GM21529 (cell line): Measurements from ENCODE around the gene AOPEP.
"Not testable (repeated sequence)": the region's sequence is repeated elsewhere in the genome, so short reads cannot be mapped to it uniquely, and the experiment has no call there.

ENCODE experiments used
- ATAC-seq: cut with Tn5 transposase; IDR thresholded peaks from one replicate; pipeline ENCODE4 v1.9.1; 2021; ENCODE audit not compliant: unreplicated experiment

AOPEP gene

GRCh38 chr9:95008151-95008771 is 281.8 kb downstream of the AOPEP start:
- ATAC-seq: no peak

DNA sequence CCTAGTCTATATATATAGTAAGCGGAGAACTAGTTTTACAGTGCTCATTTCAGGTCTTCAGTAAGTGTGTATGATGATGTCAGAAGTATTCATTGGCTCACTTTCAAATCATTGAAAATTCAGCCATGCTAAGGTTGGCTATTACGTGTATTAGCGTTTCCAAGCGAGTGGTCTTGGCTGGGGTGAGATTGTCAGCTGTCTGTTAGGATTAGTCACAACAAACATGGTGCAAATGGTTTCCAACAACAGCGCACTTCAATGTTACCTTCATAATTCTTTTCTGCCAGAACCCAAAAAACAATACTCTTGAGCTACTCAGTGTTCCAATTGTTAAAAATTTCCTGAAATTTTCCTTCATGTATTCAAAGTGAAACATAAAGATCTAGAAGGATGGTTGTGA is 283.0 kb downstream of the AOPEP start:
- ATAC-seq: no peak

DNA sequence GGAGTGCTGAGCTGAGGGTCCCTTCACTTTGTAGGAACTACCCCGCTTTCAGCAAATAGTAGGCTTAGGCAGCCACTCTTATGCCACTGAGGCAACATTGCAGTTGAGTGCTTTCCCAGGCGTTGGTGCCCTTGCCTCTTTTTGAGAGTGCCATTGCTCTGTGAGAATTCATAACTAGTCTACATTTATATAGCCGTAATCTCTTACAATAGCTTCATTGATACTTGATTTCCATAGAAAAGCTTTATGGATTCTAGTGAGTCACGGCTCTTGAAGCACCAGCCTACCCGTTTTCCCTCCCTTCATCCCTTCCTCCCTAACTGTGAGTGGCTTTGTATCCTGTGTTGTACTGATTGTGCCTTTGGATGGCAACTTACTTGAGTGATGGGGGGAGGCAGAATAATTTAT is 283.9 kb downstream of the AOPEP start:
- ATAC-seq: no peak

DNA sequence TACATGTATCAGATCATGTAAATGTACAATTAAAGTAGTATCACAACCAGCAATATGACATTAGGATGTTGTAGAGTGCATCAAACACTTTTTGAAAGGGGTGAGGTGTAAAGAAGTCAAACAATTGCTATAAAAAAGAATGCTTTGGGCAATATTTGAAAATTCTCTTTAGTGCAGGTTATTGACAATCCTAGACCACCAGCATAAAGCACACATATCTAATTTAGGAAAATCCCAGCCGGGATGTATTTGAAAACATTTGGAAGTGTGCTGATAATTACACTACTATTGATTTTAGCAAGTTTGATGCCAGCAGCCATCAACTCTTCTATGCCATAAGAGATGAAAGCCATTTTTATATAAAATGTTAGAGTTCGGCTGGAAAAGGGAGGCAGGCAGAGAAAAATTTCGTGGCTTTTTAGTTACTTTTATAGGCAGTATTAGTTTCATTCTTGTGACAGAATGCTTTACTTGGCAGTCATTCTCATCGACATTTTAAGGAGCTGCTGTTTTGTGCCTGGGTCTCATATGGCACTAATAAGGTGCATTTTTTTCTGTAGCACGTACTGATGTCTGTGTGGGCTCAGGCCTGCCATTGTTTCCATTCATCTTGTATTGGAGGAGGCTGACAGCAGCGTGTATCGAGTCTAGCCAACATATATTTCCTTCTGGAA is 285.7 kb downstream of the AOPEP start:
- ATAC-seq: no peak

DNA sequence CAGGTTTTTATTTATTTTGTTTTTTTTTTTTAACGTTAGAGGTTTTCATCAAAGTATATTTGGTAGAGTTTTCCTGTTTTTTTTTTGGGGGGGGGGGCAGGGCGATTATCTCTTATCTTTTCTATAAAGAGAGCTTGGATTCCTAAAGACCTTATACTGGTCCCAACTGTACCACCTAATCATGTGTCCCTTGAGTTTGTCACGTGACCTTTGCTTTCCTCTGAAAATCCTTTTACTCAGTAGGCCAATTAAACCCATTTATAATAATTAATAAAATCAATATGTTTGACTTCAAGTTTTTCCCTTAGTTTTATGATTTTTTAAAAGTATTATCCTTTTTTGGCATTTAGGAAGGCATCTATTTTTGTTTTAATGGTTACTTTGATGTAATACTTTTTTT is 286.4 kb downstream of the AOPEP start:
- no peak for ATAC-seq

GRCh38 chr9:95014917-95015316 is 288.4 kb downstream of the AOPEP start:
- ATAC-seq: no peak

GRCh38 chr9:95015569-95015968 is 289.1 kb downstream of the AOPEP start:
- ATAC-seq: no peak

DNA sequence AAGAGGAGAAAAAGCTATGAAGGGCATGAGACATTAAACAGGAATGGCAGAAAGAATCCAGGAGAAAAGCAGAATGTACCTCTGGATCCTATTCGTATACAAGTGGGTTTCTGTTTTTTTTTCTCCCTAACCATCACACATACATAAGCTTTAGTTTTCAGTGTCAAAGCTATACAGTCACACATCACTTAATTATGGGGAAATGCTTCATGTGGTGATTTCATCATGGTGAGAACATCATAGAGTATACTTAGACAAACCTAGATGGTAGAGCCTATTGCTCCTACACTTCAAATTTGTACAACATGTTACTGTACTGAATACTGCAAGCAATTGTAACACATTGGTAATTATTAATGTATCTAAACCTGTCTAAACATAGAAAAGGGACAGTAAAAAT is 290.6 kb downstream of the AOPEP start:
- ATAC-seq: no peak

DNA sequence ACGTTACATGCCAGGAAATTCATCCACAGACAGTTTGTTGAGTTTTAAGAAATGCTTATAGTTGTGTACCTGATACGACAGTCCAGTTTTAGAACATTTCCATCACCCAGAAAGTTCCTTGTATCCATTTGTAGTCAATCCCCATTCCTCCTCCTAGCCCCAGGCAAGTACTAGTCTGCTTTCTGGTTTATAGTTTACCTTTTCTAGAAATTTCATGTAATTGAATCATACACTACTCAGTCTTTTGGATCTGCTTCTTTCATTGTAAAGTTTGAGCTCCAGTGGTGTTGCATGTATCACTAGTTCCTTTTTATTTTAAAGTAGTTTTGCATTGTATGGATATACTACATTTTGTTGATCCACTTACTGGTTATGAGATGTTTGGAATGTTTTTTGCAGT is 291.2 kb downstream of the AOPEP start:
- no peak for ATAC-seq

DNA sequence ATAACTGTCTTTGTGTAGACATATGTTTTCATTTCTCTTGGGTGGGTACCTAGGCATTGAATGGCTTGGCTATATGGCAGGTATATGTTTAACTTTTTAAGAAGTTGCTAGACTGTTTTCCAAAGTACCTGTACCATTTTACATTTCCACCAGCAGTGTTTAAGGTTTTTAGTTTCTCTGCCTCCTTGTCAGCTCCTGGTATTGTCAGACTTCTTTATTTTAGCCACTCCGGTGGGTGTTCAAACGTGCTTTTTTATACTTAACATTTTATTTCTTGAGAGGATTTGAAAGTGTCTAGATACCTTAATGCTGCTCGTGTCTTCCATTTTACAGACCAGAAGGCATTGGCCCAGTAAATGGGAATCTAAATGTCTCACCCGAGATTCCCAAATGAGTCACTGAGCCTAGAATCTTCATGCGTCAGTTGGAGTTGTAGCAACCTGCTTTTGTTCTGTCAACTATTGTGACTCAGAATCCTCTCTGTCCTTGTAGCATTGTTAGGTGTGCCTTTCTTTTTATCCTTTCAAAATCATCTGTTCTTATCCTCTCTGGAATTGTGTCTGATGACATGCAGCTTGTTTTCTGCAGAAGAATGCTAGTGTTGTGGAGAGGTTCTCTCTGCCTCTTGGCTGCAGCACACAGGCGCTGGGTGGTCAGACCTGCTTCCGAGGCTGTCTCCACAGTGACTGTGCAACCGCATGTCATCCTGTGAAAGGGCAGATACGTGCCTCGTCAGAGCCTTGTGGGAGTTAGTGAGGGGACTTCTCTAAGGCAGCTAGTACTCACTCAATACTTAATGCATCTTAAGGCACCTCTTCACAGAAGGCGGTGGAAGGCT is 291.8 kb downstream of the AOPEP start:
- no peak for ATAC-seq

DNA sequence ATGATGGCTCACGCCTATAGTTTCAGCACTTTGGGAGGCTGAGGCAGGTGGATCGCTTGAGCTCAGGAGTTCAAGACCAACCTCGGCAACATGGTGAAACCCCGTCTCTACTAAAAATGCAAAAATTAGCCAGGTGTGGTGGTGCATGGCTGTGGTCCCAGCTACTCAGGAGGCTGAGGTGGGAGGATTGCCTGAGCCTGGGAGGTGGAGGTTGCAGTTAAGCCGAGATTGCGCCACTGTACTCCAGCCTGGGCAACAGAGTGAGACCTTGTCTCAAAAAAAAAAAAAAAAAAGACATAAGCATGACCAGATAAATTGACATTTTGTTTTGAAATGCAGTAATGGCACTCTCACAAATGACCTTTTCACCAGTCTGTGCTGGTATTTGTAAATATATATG is 294.1 kb downstream of the AOPEP start:
- not testable (repeated sequence) for ATAC-seq

DNA sequence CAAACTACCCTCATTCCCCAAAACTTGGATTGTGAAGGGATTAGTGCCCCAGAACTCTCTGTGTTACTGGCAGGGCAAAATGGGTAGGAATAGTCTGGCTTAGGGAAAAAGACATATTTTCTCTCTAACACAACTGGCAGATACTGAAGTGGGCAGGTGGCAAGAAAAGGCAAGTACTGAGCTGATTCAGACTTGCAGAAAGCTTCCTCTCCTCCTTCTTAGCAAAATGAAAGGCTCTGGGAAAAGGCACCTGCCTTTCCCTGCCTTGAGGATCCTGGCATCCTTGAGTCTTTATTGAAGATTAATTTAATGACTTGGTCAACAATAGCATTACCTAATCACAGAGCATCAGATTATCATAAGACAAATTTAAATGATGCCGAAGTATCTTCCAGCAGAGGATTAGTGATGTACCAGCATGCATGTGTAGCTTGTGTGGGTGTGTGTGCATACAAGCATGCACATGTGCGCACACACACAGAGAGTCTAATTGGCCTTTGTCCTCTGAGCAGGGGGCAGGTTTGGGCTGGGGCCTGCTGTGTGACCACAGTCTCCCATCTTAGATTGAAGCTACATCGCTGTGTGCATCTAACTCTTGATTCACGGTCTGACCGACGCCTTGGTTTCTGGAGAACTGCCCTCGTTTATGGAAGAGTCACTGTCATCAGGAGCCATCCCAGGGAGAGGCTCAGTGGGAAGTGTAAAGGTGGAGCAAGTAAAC is 294.8 kb downstream of the AOPEP start:
- ATAC-seq: no peak

DNA sequence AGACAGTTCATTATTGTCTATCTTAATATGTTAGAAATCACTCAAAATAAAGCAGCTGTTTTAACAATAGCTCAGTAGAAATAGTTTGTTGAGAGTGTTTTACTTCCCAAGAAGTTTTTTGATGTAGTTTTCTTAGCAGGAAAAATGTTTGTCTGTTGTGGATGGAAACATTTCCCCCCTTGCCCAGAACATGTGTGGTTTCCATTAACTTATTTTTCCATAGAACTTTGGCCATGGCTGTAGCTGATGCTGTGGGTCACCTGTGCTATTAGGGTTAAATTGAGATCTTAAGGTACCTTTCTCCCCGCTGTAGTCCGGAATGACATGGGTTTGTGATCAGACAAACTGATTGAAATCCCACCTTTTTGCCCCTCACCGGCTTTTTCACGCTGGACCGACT is 296.2 kb downstream of the AOPEP start:
- ATAC-seq: no peak

DNA sequence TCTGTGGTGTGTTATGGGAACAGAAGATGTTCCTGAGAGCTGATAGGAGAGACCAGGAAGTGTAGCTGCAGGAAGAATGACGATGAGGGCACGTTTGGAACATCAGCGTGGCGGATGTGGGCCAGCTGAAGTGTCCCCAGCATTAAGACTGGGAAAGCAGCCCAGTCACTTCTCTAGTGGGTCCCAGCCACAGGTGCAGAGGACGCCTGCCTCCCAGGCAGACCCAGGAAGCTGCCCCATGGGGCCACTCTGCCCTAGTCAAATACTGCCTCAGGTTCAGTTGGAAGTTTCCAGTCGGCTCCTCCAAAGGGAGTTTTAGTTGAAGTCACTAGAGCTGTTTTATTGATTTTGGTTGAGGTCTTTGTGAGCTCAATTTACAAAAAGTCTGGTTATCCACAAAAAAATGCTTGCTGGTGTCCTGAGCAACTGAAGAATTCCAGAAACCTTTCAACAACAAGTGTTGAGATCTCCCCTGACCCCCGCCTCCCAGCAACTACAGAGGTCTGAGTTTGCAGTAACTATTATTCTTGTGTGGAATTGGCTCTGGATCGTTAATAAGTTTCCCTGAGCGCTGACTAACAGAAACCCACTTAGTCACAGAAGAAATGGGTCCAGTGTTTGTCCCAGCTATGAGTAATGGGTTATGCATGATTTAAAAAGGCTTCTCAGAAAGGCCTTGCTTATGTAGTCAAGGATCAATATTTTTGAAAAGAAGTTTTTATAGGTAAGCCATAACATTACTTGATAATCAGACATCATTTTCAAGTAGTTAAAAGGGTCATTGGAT is 296.9 kb downstream of the AOPEP start:
- no peak for ATAC-seq

DNA sequence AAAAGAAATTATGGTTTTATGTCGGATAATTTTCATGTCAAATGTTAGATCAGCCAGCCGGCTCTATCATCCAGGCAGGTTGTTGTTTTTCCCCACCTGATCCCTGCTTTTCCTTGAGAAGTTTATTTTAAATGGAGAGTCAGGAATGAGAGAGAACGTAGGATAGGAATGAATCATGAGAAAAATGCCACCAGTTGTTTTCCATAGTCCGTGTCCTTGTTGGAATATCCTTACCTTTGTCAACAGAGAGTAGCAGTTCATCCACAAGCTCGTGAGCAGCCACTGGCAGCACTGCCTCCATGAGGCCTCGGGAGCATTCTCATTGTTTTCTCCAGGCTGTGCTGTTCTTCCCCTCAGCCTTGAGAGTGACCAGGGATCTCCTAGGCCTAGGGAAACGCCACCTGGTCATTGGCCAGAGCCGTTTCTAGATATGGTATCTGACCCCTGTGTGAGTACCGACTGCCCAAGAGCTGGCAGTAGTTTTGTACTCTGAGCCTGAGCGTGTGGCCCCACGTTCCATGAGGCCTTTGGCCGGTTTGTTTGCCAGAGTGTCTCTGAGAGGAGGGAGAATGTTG is 297.7 kb downstream of the AOPEP start:
- no peak for ATAC-seq

DNA sequence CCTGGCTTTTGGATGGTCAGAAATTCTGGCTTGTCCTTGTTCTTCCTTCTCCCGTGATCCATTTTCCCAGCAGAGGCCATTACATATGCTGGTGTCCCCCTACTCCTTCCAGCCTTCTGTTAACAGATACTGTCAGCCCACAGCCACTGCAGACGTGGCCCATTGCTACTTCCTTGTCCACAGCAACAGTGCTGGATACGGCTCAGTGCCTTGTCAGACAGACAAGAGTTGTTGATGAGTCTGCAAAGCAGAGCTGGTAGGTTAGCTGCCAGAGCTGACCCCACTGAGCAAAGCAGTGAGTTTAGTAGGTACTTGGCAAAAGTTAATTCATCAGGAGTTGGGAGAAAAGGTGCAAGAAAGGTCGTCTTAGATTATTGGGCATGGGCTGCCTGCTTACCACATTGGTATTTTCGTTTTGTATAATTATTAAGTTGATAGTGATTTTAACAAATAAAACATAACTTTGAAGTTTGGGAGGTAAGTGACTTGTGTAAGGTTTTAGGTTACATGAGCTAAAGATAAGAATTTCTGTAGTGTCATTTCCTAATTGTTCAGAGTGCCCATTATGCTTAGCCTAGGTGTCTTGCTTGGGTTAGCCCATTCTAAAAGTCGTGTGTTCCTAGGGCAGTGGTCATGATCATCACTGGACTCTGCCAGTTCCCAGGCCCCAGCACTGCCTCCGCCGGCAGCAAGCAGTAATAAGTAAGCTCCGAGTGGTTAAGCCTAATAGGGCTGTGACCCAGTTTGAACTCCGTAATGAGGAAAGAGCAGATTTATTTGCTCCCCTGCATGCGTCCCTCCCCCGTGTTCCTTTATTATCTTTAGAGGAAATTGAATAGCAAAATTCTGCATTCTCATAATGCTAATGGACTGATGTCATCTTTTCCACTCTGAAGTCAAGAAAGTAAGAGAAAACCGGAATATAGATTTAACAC is 299.0 kb downstream of the AOPEP start:
- ATAC-seq: no peak

- no peak for ATAC-seq
Measured at GRCh38 chr9:95026148-95026524, 299.6 kb downstream of the AOPEP start.

GRCh38 chr9:95027914-95028852 is 301.7 kb downstream of the AOPEP start:
- ATAC-seq: no peak
